Neural cell (in vitro differentiated cells): ENCODE data around the gene BTG1. TPM values are rescaled to one million over a fixed set of nuclear protein-coding genes. Genes with fewer than 3 reads are reported as not detected.
A peak's percentile ranks its signal among the peaks of the same experiment; 100 is the strongest.

Experiments used
- H2AFZ ChIP-seq: fragments of 200-600, 300-800 bp; sonication (generic), shearing (Covaris generic); 2 replicates; pipeline ENCODE4 v1.6.0; 2014; ENCODE audit warnings: low read depth, mild to moderate bottlenecking, antibody characterized with exemption, low read length, moderate library complexity
- H3F3A ChIP-seq: fragments of 200-600 bp; shearing (Covaris generic); 2 replicates; pipeline ENCODE4 v1.6.1; 2016; ENCODE audit warnings: mild to moderate bottlenecking, moderate library complexity, mixed read lengths, antibody characterized with exemption, low read length; ENCODE audit not compliant: insufficient read depth, poor library complexity, severe bottlenecking
- H3K27ac ChIP-seq: fragments of 200-600, 300-800 bp; sonication (generic), shearing (Covaris generic); 2 replicates; pipeline ENCODE4 v1.5.1; 2014; ENCODE audit warnings: mild to moderate bottlenecking, low read length, moderate library complexity
- H3K27me3 ChIP-seq: fragments of 300-800, 200-600 bp; sonication (generic), shearing (Covaris generic); 2 replicates; pipeline ENCODE4 v1.6.0; 2014; ENCODE audit warnings: mild to moderate bottlenecking, low read depth, low read length, moderate library complexity; ENCODE audit not compliant: insufficient read depth
- H3K36me3 ChIP-seq: fragments of 300-800, 200-600 bp; sonication (generic), shearing (Covaris generic); 2 replicates; pipeline ENCODE4 v1.5.1; 2014; ENCODE audit warnings: mild to moderate bottlenecking, antibody characterized with exemption, low read length, moderate library complexity; ENCODE audit not compliant: insufficient read depth
- H3K4me2 ChIP-seq: fragments of 300-800, 200-600 bp; sonication (generic), shearing (Covaris generic); 2 replicates; pipeline ENCODE4 v1.6.0; 2014; ENCODE audit warnings: mild to moderate bottlenecking, low read length
- H3K4me3 ChIP-seq: fragments of 300-800, 200-600 bp; sonication (generic), shearing (Covaris generic); 2 replicates; pipeline ENCODE4 v1.5.1; 2014; ENCODE audit warnings: mild to moderate bottlenecking, low read length, moderate library complexity
- H3K79me2 ChIP-seq: fragments of 200-600 bp; shearing (Covaris generic); replicated peaks from 2 replicates; pipeline ENCODE4 v1.6.0; 2014; ENCODE audit warnings: mild to moderate bottlenecking, low read length, moderate library complexity; ENCODE audit not compliant: insufficient read depth
- H3K9ac ChIP-seq: fragments of 300-800, 200-600 bp; sonication (generic), shearing (Covaris generic); 2 replicates; pipeline ENCODE4 v1.6.1; 2016; ENCODE audit warnings: mild to moderate bottlenecking, low read length, mixed read lengths
- H3K9me2 ChIP-seq: fragments of 200-600 bp; shearing (Covaris generic); 2 replicates; pipeline ENCODE4 v1.6.1; 2016; ENCODE audit warnings: mild to moderate bottlenecking, low read length, mixed read lengths; ENCODE audit not compliant: insufficient read depth
- H3K9me3 ChIP-seq: fragments of 200-600, 300-800 bp; sonication (generic), shearing (Covaris generic); 2 replicates; pipeline ENCODE4 v1.6.1; 2016; ENCODE audit warnings: mild to moderate bottlenecking, mixed run types, low read length, moderate library complexity, mixed read lengths
- H4K20me1 ChIP-seq: fragments of 200-600 bp; shearing (Covaris generic); 2 replicates; pipeline ENCODE4 v1.6.1; 2016; ENCODE audit warnings: mild to moderate bottlenecking, mixed run types; ENCODE audit not compliant: insufficient read depth
- CTCF ChIP-seq: fragments of 450-650 bp; IDR thresholded peaks from 2 replicates; pipeline ENCODE4 v1.5.1; 2014; ENCODE audit warnings: antibody characterized with exemption, mild to moderate bottlenecking, moderate library complexity; ENCODE audit not compliant: poor library complexity, severe bottlenecking
- EP300 ChIP-seq: fragments of 450-650 bp; conservative IDR thresholded peaks from 2 replicates; pipeline ENCODE4 v1.6.1; 2014; ENCODE audit warnings: antibody characterized with exemption, mild to moderate bottlenecking, moderate library complexity; ENCODE audit not compliant: poor library complexity, severe bottlenecking
- EZH2 ChIP-seq: fragments of 200-600, 300-800 bp; shearing (Covaris generic), sonication (generic); IDR thresholded peaks from 2 replicates; pipeline ENCODE4 v1.6.1; 2014; ENCODE audit warnings: antibody characterized with exemption, low read length, borderline replicate concordance, mild to moderate bottlenecking; ENCODE audit not compliant: insufficient read depth, poor library complexity, severe bottlenecking
- MXI1 ChIP-seq: fragments of 450-650 bp; conservative IDR thresholded peaks from 2 replicates; pipeline ENCODE4 v1.6.1; 2014; ENCODE audit warnings: antibody characterized with exemption, mild to moderate bottlenecking; ENCODE audit not compliant: poor library complexity, severe bottlenecking
- POLR2AphosphoS5 ChIP-seq: IDR thresholded peaks from 2 replicates; pipeline ENCODE4 v1.6.1; 2012
- RAD21 ChIP-seq: fragments of 450-650 bp; conservative IDR thresholded peaks from 2 replicates; pipeline ENCODE4 v1.6.1; 2014; ENCODE audit warnings: antibody characterized with exemption, mild to moderate bottlenecking, moderate library complexity
- REST ChIP-seq: IDR thresholded peaks from 2 replicates; pipeline ENCODE4 v1.6.1; 2012; ENCODE audit warnings: borderline replicate concordance
- SMC3 ChIP-seq: fragments of 450-650 bp; conservative IDR thresholded peaks from 2 replicates; pipeline ENCODE4 v1.6.1; 2014; ENCODE audit warnings: antibody characterized with exemption, mild to moderate bottlenecking, moderate library complexity; ENCODE audit not compliant: poor library complexity
- TAF1 ChIP-seq: IDR thresholded peaks from 2 replicates; pipeline ENCODE4 v1.6.1; 2012; ENCODE audit warnings: low read depth
- polyA plus RNA-seq: library from polyadenylated mRNA; depleted of rRNA; stranded (reverse); fragments of >200 nt; gene quantifications from 2 replicates; pipeline ENCODE4 v1.2.3, GENCODE V29; 2014

BTG1 gene
- polyA plus RNA-seq, 1 donor from 2014 or later = 12.9 TPM

GRCh38 chr12:92138144-92138543 lies 7.5 kb downstream of the BTG1 start:
- peak overlapping the region; percentile 91 for H3K4me2 ChIP-seq
- H3K4me3 ChIP-seq = peak overlapping the region; percentile 87
- no peak overlapping the region for H3K9ac ChIP-seq
- H3K9me2 ChIP-seq = no peaks in the 10 kb centered on the region
- H3F3A ChIP-seq = no peaks in the 10 kb centered on the region
- no peak overlapping the region for H3K27ac ChIP-seq
- peaks cover 4% of the 10 kb centered on the region for H3K36me3 ChIP-seq
- H3K79me2 ChIP-seq = peaks cover 100% of the 10 kb centered on the region
- H4K20me1 ChIP-seq = peaks cover 13% of the 10 kb centered on the region
- no peak overlapping the region for H2AFZ ChIP-seq
- no peak for TF ChIP-seq RAD21
- H3K27me3 ChIP-seq = no peaks in the 10 kb centered on the region
- H3K9me3 ChIP-seq = no peaks in the 10 kb centered on the region

- Histone ChIP-seq H3K36me3 (no peaks in the 10 kb centered on the region), H2AFZ (no peak overlapping the region), H3K27me3 (no peaks in the 10 kb centered on the region), H3K4me2 (peak overlapping the region; percentile 91), H3K9ac (no peak overlapping the region), H3F3A (no peaks in the 10 kb centered on the region), H4K20me1 (peaks cover 3% of the 10 kb centered on the region), H3K9me3 (no peaks in the 10 kb centered on the region), H3K4me3 (peak overlapping the region; percentile 87), H3K27ac (no peak overlapping the region), H3K9me2 (no peaks in the 10 kb centered on the region), H3K79me2 (peaks cover 100% of the 10 kb centered on the region)
- no peak for TF ChIP-seq EZH2
- no peak for TF ChIP-seq MXI1
- TF ChIP-seq CTCF = no peak
- no peak for TF ChIP-seq POLR2AphosphoS5
- TF ChIP-seq TAF1 = no peak
- no peak for TF ChIP-seq EP300
- TF ChIP-seq SMC3 = no peak
- no peak for TF ChIP-seq REST
- no peak for TF ChIP-seq RAD21
These were observed 8.5 kb downstream of the BTG1 start for GRCh38 chr12:92136965-92137721.
